ENCODE measurements around the gene DDC. TPM values are rescaled to one million over a fixed set of nuclear protein-coding genes. Genes with fewer than 3 reads are reported as not detected.

DDC gene
- total RNA-seq, 1 donor from 2014 or later = not detected

DNA sequence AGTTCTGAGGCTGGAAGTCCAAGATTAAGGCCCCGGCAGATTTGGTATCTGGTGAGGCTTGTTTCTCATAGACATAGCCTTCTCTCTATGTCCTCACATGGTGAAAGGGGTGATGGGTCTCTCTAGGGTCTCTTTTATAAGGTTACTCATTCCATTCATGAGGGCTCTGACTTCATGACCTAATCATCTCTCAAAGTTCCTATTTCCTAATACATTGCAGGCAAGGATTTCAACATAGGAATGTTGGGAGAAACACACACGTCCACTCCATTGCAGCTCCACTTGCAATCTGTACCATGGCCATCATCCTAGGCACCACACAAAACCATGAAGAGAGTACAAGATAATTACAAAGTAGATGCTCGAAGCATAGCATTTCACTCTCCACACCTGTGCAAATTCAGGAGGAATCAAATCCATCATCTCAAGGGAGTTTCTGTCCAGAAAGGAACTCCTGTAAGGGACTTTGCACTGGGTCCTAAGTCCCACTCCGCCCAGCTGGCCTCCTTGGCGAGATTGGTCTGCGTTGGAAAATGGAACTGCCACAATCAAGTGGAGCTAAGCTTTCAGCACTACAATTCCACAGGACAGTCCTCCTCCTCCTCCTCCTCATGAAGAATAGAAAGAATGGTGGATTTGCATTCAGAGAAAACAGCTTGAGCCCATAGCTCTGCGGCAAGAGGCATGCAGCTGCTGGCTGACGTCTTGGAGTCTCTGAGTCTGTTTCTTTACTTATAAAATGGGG is 8.8 kb downstream of the DDC start:
- Histone ChIP-seq H3K4me1 (no peaks in the 10 kb centered on the region), H3K27me3 (no peaks in the 10 kb centered on the region), H3K4me3 (no peak overlapping the region), H3K9me3 (no peaks in the 10 kb centered on the region), H3K36me3 (no peaks in the 10 kb centered on the region), H3K27ac (no peak overlapping the region)
- intact Hi-C loops (cut with DNase I) = no loop called here
- TF ChIP-seq, protein P1, sequence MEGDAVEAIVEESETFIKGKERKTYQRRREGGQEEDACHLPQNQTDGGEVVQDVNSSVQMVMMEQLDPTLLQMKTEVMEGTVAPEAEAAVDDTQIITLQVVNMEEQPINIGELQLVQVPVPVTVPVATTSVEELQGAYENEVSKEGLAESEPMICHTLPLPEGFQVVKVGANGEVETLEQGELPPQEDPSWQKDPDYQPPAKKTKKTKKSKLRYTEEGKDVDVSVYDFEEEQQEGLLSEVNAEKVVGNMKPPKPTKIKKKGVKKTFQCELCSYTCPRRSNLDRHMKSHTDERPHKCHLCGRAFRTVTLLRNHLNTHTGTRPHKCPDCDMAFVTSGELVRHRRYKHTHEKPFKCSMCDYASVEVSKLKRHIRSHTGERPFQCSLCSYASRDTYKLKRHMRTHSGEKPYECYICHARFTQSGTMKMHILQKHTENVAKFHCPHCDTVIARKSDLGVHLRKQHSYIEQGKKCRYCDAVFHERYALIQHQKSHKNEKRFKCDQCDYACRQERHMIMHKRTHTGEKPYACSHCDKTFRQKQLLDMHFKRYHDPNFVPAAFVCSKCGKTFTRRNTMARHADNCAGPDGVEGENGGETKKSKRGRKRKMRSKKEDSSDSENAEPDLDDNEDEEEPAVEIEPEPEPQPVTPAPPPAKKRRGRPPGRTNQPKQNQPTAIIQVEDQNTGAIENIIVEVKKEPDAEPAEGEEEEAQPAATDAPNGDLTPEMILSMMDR (IDR thresholded peaks at IDR 0.05) = no peak
- no peak for DNase-seq (ENCODE audit: low spot score in 2 of 2)

DNA sequence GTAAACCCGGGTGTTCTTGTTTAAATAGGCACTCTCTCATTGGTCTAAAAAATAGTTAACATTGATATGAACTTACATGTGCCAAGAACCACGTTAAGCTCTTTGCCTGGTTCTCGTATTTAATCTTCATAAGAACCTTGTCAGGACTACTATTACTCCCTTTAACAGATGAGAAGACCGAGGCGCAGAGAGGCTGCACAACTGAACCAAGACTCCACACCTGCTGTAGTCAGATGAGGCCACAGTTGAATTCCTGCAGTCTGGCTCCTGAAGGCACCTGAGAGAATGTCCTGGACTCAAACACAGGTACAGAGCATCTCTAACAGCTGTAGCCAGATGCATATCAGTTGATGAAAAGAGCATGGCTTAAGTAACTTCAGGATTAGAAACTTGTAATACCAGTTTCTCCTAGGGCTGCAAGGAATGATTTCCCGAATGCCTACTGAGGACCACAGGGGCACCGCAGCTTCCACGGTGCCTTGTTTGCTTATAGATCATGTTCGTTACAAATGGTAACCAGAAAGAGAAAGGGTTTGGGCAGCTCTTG is 9.5 kb downstream of the DDC start:
- TF ChIP-seq, protein P1 (IDR thresholded peaks at IDR 0.05) = no peak
- Histone ChIP-seq H3K4me1 (no peaks in the 10 kb centered on the region), H3K9me3 (no peaks in the 10 kb centered on the region), H3K4me3 (no peak overlapping the region), H3K36me3 (no peaks in the 10 kb centered on the region), H3K27me3 (no peaks in the 10 kb centered on the region), H3K27ac (no peak overlapping the region)
- DNase-seq (ENCODE audit: low spot score in 2 of 2) = no peak
- intact Hi-C loops (cut with DNase I) = no loop called here

DNA sequence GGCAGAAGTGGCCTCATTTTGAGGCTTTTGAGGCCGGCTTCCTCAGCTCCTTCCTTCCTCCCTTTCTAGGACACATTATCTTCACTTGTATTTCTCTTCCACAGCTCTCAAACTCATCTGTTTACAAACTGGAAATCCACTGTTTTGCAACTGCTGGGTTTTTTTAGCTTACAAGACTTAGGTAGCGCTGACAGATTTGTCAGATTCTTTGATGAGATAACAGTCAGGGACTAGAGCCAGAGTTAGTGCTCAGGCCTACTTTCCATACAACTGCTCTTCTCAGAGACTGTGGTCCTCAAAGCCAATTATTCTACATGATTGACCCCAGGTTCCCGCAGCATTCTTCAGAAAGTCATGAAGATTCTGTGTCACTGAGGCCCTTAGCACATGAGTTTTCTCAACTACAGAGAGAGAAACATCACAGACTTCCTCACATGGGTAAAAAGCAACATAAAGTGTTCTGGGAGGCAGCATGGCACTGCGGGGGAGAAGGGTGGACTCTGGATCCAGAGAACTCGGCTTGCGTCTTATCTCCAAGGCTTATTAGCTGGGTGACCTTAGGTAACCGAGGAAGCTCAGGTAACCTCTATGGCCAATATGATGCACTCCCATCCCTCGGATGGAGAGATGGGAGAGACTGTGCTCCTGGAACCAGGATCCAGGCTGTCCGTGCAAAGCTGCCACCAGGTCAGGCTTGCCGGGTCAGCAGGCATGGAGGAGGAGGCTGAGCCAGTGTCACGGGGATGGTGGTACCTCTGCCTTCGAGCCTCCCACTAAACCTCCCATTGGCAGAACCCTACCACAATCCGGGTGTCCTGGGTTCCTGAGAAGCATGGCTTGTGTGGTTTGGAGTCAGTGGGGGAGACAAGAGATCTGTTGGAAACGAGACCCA is 10.5 kb downstream of the DDC start:
- H3K27ac ChIP-seq = no peak overlapping the region
- no peak overlapping the region for H3K4me3 ChIP-seq
- H3K27me3 ChIP-seq = no peaks in the 10 kb centered on the region
- intact Hi-C loops (cut with DNase I) = no loop called here
- H3K4me1 ChIP-seq = no peaks in the 10 kb centered on the region
- no peak for DNase-seq (ENCODE audit: low spot score in 2 of 2)
- TF ChIP-seq, protein P1 (IDR thresholded peaks at IDR 0.05) = no peak
- H3K9me3 ChIP-seq = no peaks in the 10 kb centered on the region
- no peaks in the 10 kb centered on the region for H3K36me3 ChIP-seq

DNA sequence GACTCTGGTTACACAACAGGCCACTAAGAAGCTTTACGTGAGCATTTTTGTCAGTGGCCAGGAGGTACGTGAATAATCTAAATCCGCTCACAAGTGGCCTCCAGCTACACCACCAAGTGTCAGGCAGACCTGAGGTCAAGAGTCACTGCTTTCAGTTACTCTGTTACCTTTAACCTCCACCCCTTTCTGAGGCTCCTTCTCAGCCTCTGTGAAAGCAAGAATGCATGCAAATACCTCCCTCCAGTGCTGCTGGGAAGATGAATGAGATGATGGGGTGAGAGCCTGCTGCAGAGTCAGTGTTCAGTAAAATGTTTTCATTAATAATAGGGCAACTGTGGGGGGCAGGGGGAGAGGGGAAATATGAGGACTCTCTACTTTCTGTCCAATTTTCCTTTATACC is 11.2 kb downstream of the DDC start:
- H3K9me3 ChIP-seq = no peaks in the 10 kb centered on the region
- H3K36me3 ChIP-seq = no peaks in the 10 kb centered on the region
- no peak overlapping the region for H3K27ac ChIP-seq
- H3K4me1 ChIP-seq = no peaks in the 10 kb centered on the region
- intact Hi-C loops (cut with DNase I) = no loop called here
- TF ChIP-seq, protein P1 (IDR thresholded peaks at IDR 0.05) = no peak
- no peaks in the 10 kb centered on the region for H3K27me3 ChIP-seq
- no peak for DNase-seq (ENCODE audit: low spot score in 2 of 2)
- H3K4me3 ChIP-seq = no peak overlapping the region

DNA sequence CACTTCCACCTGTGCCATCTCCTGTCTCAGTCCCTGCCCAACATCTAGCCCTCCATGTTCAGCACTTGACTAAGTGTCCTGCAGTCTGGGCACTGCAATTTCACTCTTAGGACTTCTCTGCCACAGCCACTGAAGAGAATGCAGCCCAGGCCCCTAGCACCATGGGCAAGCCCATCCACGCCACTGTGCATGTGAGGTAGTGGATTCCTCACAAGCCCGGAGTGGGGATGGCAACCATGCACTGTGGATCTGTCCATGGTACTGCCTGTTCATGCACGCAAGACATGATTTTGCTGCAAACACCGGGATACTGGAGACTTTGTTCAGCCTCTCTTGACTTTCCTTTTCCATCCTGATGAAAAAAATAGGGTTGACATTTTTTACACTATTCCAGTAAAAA is 12.3 kb downstream of the DDC start:
- no peak overlapping the region for H3K4me3 ChIP-seq
- TF ChIP-seq, protein P1 (IDR thresholded peaks at IDR 0.05) = no peak
- no peaks in the 10 kb centered on the region for H3K36me3 ChIP-seq
- DNase-seq (ENCODE audit: low spot score in 2 of 2) = no peak
- intact Hi-C loops (cut with DNase I) = no loop called here
- H3K27me3 ChIP-seq = no peaks in the 10 kb centered on the region
- H3K4me1 ChIP-seq = no peaks in the 10 kb centered on the region
- no peak overlapping the region for H3K27ac ChIP-seq
- no peaks in the 10 kb centered on the region for H3K9me3 ChIP-seq
